Natural killer cell (primary cell): ENCODE data around the gene SLC5A2. TPM values are rescaled to one million over a fixed set of nuclear protein-coding genes. Genes with fewer than 3 reads are reported as not detected.

ENCODE experiments used
- ATAC-seq, 3 donors: fragments of 150-1000 bp in 2 of 3; fragments of 200-7000 bp in 1 of 3; cut with Tn5 transposase; 1 replicate in 1 of 3; 2 replicates in 2 of 3; pipeline ENCODE4 v1.10.0; 2021; ENCODE audit warnings: mild to moderate bottlenecking in 2 of 3, moderate library complexity in 2 of 3
- DNase-seq, 2 donors: peaks; one replicate each; pipeline versions ENCODE4 v3.0.0 to v3.0.0-alpha.2; 2013 to 2021; ENCODE audit warnings: mixed read lengths in 1 of 2
- H3K27ac ChIP-seq: one replicate; pipeline ENCODE4 v1.5.1; 2013; ENCODE audit warnings: mild to moderate bottlenecking, low read length
- H3K27me3 ChIP-seq: one replicate; pipeline ENCODE4 v1.6.1; 2013; ENCODE audit warnings: low read length; ENCODE audit not compliant: control insufficient read depth, insufficient read depth
- H3K36me3 ChIP-seq: one replicate; pipeline ENCODE4 v1.6.1; 2013; ENCODE audit warnings: low read length; ENCODE audit not compliant: control insufficient read depth, insufficient read depth
- H3K4me1 ChIP-seq: one replicate; pipeline ENCODE4 v1.6.1; 2013; ENCODE audit warnings: low read length; ENCODE audit not compliant: control insufficient read depth, insufficient read depth
- H3K4me3 ChIP-seq: one replicate; pipeline ENCODE4 v1.5.1; 2013; ENCODE audit warnings: low read length
- H3K9me3 ChIP-seq: one replicate; pipeline ENCODE4 v1.6.1; 2013; ENCODE audit warnings: low read length; ENCODE audit not compliant: control insufficient read depth, insufficient read depth
- H3K27ac Mint-ChIP-seq, 2 donors: one replicate each; pipeline ENCODE4 v1.8.0; 2022; ENCODE audit warnings: mild to moderate bottlenecking in 2 of 2, mixed read lengths in 2 of 2, moderate library complexity in 1 of 2
- H3K27me3 Mint-ChIP-seq, 2 donors: one replicate each; pipeline ENCODE4 v1.8.0; 2022; ENCODE audit warnings: low read depth in 2 of 2, mixed read lengths in 2 of 2
- H3K36me3 Mint-ChIP-seq: one replicate; pipeline ENCODE4 v1.8.0; 2022; ENCODE audit warnings: mixed read lengths
- H3K4me1 Mint-ChIP-seq, 2 donors: one replicate each; pipeline ENCODE4 v1.8.0; 2022; ENCODE audit warnings: mixed read lengths in 2 of 2
- H3K4me3 Mint-ChIP-seq: one replicate; pipeline ENCODE4 v1.8.0; 2022; ENCODE audit warnings: mild to moderate bottlenecking, moderate library complexity, mixed read lengths
- H3K9me3 Mint-ChIP-seq, 2 donors: one replicate each; pipeline ENCODE4 v1.8.0; 2022; ENCODE audit warnings: mixed read lengths in 2 of 2
- WGBS: methylation state at CpG from one replicate; pipeline ENCODE4 v1.1.7; 2013; ENCODE audit warnings: missing lambda C conversion rate; ENCODE audit not compliant: insufficient coverage; 5-methylcytosine and 5-hydroxymethylcytosine counted together
- intact Hi-C: fragments of 100-400 bp; cut with micrococcal nuclease; formaldehyde crosslinking; loops from one replicate; pipeline ENCODE4 v1.14.2; 2022
- total RNA-seq, 4 donors: library from RNA; stranded (reverse); fragments of 120-200 nt in 1 of 4; gene quantifications; one replicate each; pipeline versions ENCODE4 v1.2.3 to v1.2.4, GENCODE V29; 2013 to 2022
- TF ChIP-seq, protein P1 (sequence below): fragments of 200-600 bp; IDR thresholded peaks from one replicate; pipeline ENCODE4 v1.8.0; 2022; ENCODE audit warnings: antibody characterized with exemption

The SLC5A2 gene
- total RNA-seq, 3 donors from 2014 or later (not counting 1 experiment from before 2014, with no cell fraction given): 0.20 to 0.96 TPM; not detected in 1

GRCh38 chr16:31467858-31468257, 15.1 kb upstream of the SLC5A2 start:
- Mint-ChIP-seq H3K27me3 (peaks cover 0 to 18% of the 10 kb centered on the region in 2 donors), H3K4me1 (peaks cover 0 to 8% of the 10 kb centered on the region in 2 donors), H3K4me3 (no peak overlapping the region), H3K27ac (no peak overlapping the region), H3K9me3 (no peaks in the 10 kb centered on the region), H3K36me3 (no peaks in the 10 kb centered on the region)
- intact Hi-C loops: no loop called here
- H3K36me3 ChIP-seq: peaks cover 22% of the 10 kb centered on the region
- peaks cover 12% of the 10 kb centered on the region for H3K27me3 ChIP-seq
- peaks cover 13% of the 10 kb centered on the region for H3K4me1 ChIP-seq
- no peaks in the 10 kb centered on the region for H3K9me3 ChIP-seq
- TF ChIP-seq, protein P1, sequence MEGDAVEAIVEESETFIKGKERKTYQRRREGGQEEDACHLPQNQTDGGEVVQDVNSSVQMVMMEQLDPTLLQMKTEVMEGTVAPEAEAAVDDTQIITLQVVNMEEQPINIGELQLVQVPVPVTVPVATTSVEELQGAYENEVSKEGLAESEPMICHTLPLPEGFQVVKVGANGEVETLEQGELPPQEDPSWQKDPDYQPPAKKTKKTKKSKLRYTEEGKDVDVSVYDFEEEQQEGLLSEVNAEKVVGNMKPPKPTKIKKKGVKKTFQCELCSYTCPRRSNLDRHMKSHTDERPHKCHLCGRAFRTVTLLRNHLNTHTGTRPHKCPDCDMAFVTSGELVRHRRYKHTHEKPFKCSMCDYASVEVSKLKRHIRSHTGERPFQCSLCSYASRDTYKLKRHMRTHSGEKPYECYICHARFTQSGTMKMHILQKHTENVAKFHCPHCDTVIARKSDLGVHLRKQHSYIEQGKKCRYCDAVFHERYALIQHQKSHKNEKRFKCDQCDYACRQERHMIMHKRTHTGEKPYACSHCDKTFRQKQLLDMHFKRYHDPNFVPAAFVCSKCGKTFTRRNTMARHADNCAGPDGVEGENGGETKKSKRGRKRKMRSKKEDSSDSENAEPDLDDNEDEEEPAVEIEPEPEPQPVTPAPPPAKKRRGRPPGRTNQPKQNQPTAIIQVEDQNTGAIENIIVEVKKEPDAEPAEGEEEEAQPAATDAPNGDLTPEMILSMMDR: no peak
- no peak for ATAC-seq
- H3K27ac ChIP-seq: no peak overlapping the region
- no peak for DNase-seq
- H3K4me3 ChIP-seq: no peak overlapping the region
- 88% methylated on average over 5 of the region's 5 CpGs for WGBS

- no peak overlapping the region for H3K27ac Mint-ChIP-seq
- no peak overlapping the region for H3K4me3 Mint-ChIP-seq
- no peaks in the 10 kb centered on the region for H3K9me3 ChIP-seq
- ATAC-seq (no peak), DNase-seq (no peak)
- peaks cover 8% of the 10 kb centered on the region for H3K36me3 ChIP-seq
- peaks cover 14% of the 10 kb centered on the region for H3K4me1 ChIP-seq
- peaks cover 0 to 8% of the 10 kb centered on the region in 2 donors for H3K4me1 Mint-ChIP-seq
- H3K27me3 ChIP-seq: peaks cover 12% of the 10 kb centered on the region
- TF ChIP-seq, protein P1: no peak
- peaks cover 0 to 23% of the 10 kb centered on the region in 2 donors for H3K27me3 Mint-ChIP-seq
- no peaks in the 10 kb centered on the region for H3K9me3 Mint-ChIP-seq
- H3K4me3 ChIP-seq: no peak overlapping the region
- intact Hi-C loops: no loop called here
- H3K36me3 Mint-ChIP-seq: no peaks in the 10 kb centered on the region
- 74% methylated on average over 3 of the region's 3 CpGs for WGBS
- H3K27ac ChIP-seq: no peak overlapping the region
These were observed 12.3 kb upstream of the SLC5A2 start for GRCh38 chr16:31470615-31471014.

GRCh38 chr16:31471241-31471874, 11.6 kb upstream of the SLC5A2 start:
- TF ChIP-seq, protein P1: no peak
- ATAC-seq (no peak), DNase-seq (no peak)
- WGBS: 70% methylated on average over 13 of the region's 15 CpGs
- no peaks in the 10 kb centered on the region for H3K9me3 ChIP-seq
- H3K27ac ChIP-seq: no peak overlapping the region
- no peak overlapping the region for H3K27ac Mint-ChIP-seq
- peaks cover 2% of the 10 kb centered on the region for H3K36me3 ChIP-seq
- H3K4me1 ChIP-seq: peaks cover 22% of the 10 kb centered on the region
- peaks cover 0 to 13% of the 10 kb centered on the region in 2 donors for H3K4me1 Mint-ChIP-seq
- H3K4me3 Mint-ChIP-seq: peak overlapping the region; percentile 49
- H3K27me3 ChIP-seq: peaks cover 12% of the 10 kb centered on the region
- no peaks in the 10 kb centered on the region for H3K9me3 Mint-ChIP-seq
- no peak overlapping the region for H3K4me3 ChIP-seq
- peaks cover 0 to 23% of the 10 kb centered on the region in 2 donors for H3K27me3 Mint-ChIP-seq
- intact Hi-C loops: no loop called here
- H3K36me3 Mint-ChIP-seq: no peaks in the 10 kb centered on the region
